B cell (primary cell): Measurements from ENCODE around the gene CFL2. TPM values are rescaled to one million over a fixed set of nuclear protein-coding genes. Genes with fewer than 3 reads are reported as not detected.

Experiments
- ATAC-seq: fragments of 200-7000 bp; cut with Tn5 transposase; one replicate; pipeline ENCODE4 v1.10.0; 2021; ENCODE audit warnings: low read depth, mild to moderate bottlenecking, moderate number of reproducible peaks, moderate library complexity
- CTCF ChIA-PET: fragments of 350-600 bp; sonication (Branson Sonifier 250); formaldehyde crosslinking; loops from one replicate; lab custom pipeline; 2021; ENCODE audit warnings: antibody characterized with exemption, inconsistent platforms; lab: Charles Lee
- POLR2A ChIA-PET: fragments of 350-600 bp; sonication (Branson Sonifier 250); formaldehyde crosslinking; loops from one replicate; lab custom pipeline; 2021; ENCODE audit warnings: antibody characterized with exemption; lab: Charles Lee
- DNase-seq: peaks from one replicate; pipeline ENCODE4 v3.0.0; 2013
- H2AFZ ChIP-seq: 2 replicates; pipeline ENCODE4 v1.6.1; 2012; ENCODE audit warnings: mild to moderate bottlenecking, low read depth, low read length; ENCODE audit not compliant: insufficient read depth, poor library complexity, severe bottlenecking
- H3K27ac ChIP-seq, 2 donors: 1 replicate in 1 of 2; 2 replicates in 1 of 2; pipeline ENCODE4 v1.5.1; 2012 to 2013; ENCODE audit warnings: low read length in 2 of 2, mild to moderate bottlenecking in 2 of 2, moderate library complexity in 1 of 2
- H3K27me3 ChIP-seq, 4 experiments: fragments of 200-600 bp in 1 of 4; sonication (generic) in 1 of 4; replicated peaks in 1 of 4; 1 replicate in 2 of 4; 2 replicates in 2 of 4; pipeline versions ENCODE4 v1.6.1 to v1.7.0; 2013 to 2016; ENCODE audit warnings: low read length in 3 of 4, mild to moderate bottlenecking in 2 of 4, mixed read lengths in 1 of 4, moderate library complexity in 1 of 4; ENCODE audit not compliant: insufficient read depth in 4 of 4, control insufficient read depth in 3 of 4; ENCODE audit errors: control extremely low read depth in 1 of 4
- H3K36me3 ChIP-seq, 2 experiments: replicated peaks in 1 of 2; 1 replicate in 1 of 2; 2 replicates in 1 of 2; pipeline versions ENCODE4 v1.6.1 to v1.7.1; 2013; ENCODE audit warnings: low read length in 1 of 2; ENCODE audit not compliant: insufficient read depth in 2 of 2, control insufficient read depth in 1 of 2; ENCODE audit errors: control extremely low read depth in 1 of 2, extremely low read depth in 1 of 2
- H3K4me1 ChIP-seq, 2 donors: fragments of 200-600 bp in 1 of 2; sonication (generic) in 1 of 2; 1 replicate in 1 of 2; 2 replicates in 1 of 2; pipeline versions ENCODE4 v1.5.1 to v1.6.1; 2013 to 2017; ENCODE audit warnings: low read length in 2 of 2; ENCODE audit not compliant: control insufficient read depth in 2 of 2, insufficient read depth in 2 of 2
- H3K4me2 ChIP-seq: replicated peaks from 2 replicates; pipeline ENCODE3; 2012; ENCODE audit warnings: mild to moderate bottlenecking, low read depth, low read length; ENCODE audit not compliant: poor library complexity, severe bottlenecking
- H3K4me3 ChIP-seq, 5 experiments: fragments of 200-600 bp in 1 of 5; sonication (generic) in 1 of 5; 1 replicate in 3 of 5; 2 replicates in 2 of 5; pipeline versions ENCODE4 v1.5.1 to v1.7.0; 2011 to 2016; ENCODE audit warnings: low read length in 4 of 5, mild to moderate bottlenecking in 4 of 5, low read depth in 2 of 5, control low read depth in 1 of 5, moderate library complexity in 1 of 5; ENCODE audit not compliant: insufficient read depth in 1 of 5; ENCODE audit errors: control extremely low read depth in 1 of 5, extremely low read depth in 1 of 5
- H3K79me2 ChIP-seq: fragments of 200-600 bp; sonication (generic); one replicate; pipeline ENCODE4 v1.6.0; 2016; ENCODE audit warnings: low read length; ENCODE audit not compliant: control insufficient read depth, insufficient read depth
- H3K9ac ChIP-seq: fragments of 200-600 bp; sonication (generic); 2 replicates; pipeline ENCODE4 v1.6.1; 2017; ENCODE audit warnings: mild to moderate bottlenecking, low read length, moderate library complexity
- H3K9me3 ChIP-seq, 3 donors: one replicate each; pipeline versions ENCODE4 v1.6.1 to v1.7.1; 2013; ENCODE audit warnings: low read length in 2 of 3; ENCODE audit not compliant: control insufficient read depth in 2 of 3, insufficient read depth in 1 of 3; ENCODE audit errors: control extremely low read depth in 1 of 3
- H4K20me1 ChIP-seq: 2 replicates; pipeline ENCODE4 v1.6.0; 2012; ENCODE audit warnings: mild to moderate bottlenecking, low read length; ENCODE audit not compliant: insufficient read depth, control insufficient read depth, poor library complexity, severe bottlenecking
- H3K27ac Mint-ChIP-seq: one replicate; pipeline ENCODE4 v1.8.0; 2021; ENCODE audit warnings: mixed read lengths
- H3K27me3 Mint-ChIP-seq: one replicate; pipeline ENCODE4 v1.8.0; 2021; ENCODE audit warnings: mixed read lengths
- H3K4me1 Mint-ChIP-seq: one replicate; pipeline ENCODE4 v1.8.0; 2021; ENCODE audit warnings: mixed read lengths
- H3K4me3 Mint-ChIP-seq: one replicate; pipeline ENCODE4 v1.8.0; 2021; ENCODE audit warnings: mixed read lengths
- H3K9me3 Mint-ChIP-seq: one replicate; pipeline ENCODE4 v1.8.0; 2022; ENCODE audit warnings: mixed read lengths; ENCODE audit not compliant: insufficient read depth
- EZH2 ChIP-seq: IDR thresholded peaks from 2 replicates; pipeline ENCODE4 v1.6.1; 2012; ENCODE audit warnings: borderline replicate concordance, low read depth, mild to moderate bottlenecking, moderate library complexity, low read length; ENCODE audit not compliant: insufficient read depth, poor library complexity, severe bottlenecking
- WGBS: methylation state at CpG from one replicate; pipeline ENCODE4 v1.1.5; 2013; ENCODE audit warnings: missing lambda C conversion rate; ENCODE audit not compliant: insufficient coverage; 5-methylcytosine and 5-hydroxymethylcytosine counted together
- intact Hi-C: fragments of 100-400 bp; cut with micrococcal nuclease; formaldehyde crosslinking; loops from one replicate; pipeline ENCODE4 v1.10.0; 2022
- polyA plus RNA-seq: library from polyadenylated mRNA; depleted of rRNA; stranded (reverse); fragments of >200 nt; gene quantifications from 2 replicates; pipeline ENCODE4 v1.2.3, GENCODE V29; 2012
- total RNA-seq, 2 donors: library from RNA; stranded (reverse); fragments of 120-200 nt in 1 of 2; gene quantifications; 1 replicate in 1 of 2; 2 replicates in 1 of 2; pipeline versions ENCODE4 v1.2.3 to v1.2.4, GENCODE V29; 2013 to 2022
- TF ChIP-seq, protein P1 (sequence below): fragments of 200-600 bp; IDR thresholded peaks from one replicate; pipeline ENCODE4 v1.8.0; 2022; ENCODE audit warnings: antibody characterized with exemption, mild to moderate bottlenecking

The CFL2 gene
- total and polyA plus RNA-seq, 2 donors (not counting 1 experiment from before 2014, with no cell fraction given) = 9.6 to 21.9 TPM

DNA sequence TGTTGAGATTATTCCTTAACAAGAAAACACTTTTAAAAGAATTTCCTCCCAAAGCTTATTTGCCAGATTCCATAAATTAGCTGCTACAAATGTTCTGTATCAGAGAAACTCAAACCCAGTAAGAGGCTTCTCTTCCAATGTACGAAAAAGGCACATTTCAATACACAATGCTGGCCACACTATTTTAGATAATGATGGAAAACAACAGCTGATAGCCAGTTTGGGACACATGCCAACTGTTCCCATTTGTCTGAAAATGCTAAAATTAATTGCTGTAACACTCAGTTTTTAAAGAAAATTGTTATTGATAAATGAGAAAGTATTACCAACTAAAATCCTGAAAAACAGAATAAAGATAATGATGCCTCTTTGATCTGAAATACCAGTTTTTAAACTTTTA, 4.4 kb downstream of the CFL2 start:
- Histone ChIP-seq H2AFZ (no peak overlapping the region), H3K4me3 (no peak overlapping the region), H3K4me2 (no peak overlapping the region), H3K4me1 (peaks cover 8 to 11% of the 10 kb centered on the region in 2 donors), H3K79me2 (no peaks in the 10 kb centered on the region), H3K27me3 (no peaks in the 10 kb centered on the region), H3K9me3 (no peaks in the 10 kb centered on the region), H3K9ac (no peak overlapping the region), H4K20me1 (no peaks in the 10 kb centered on the region), H3K36me3 (peaks cover 6 to 12% of the 10 kb centered on the region in 2 experiments), H3K27ac (no peak overlapping the region)
- peaks cover 25% of the 10 kb centered on the region for H3K4me1 Mint-ChIP-seq
- ATAC-seq = no peak
- POLR2A ChIA-PET = no interaction called here
- no peak overlapping the region for H3K27ac Mint-ChIP-seq
- no peak for DNase-seq
- no peaks in the 10 kb centered on the region for H3K9me3 Mint-ChIP-seq
- CTCF ChIA-PET = interaction anchor here (0.7 to 6.7 kb wide), 4 partner anchors 10 to 58 kb away, joined by 3 to 40 read pairs (median 5); no protein-coding TSS in a partner anchor
- no peaks in the 10 kb centered on the region for H3K27me3 Mint-ChIP-seq
- intact Hi-C loops = loop anchor here (10.0 kb wide), 1 partner anchor 245 kb away; the partner anchor contains the start of gene SPTSSA
- no peak overlapping the region for H3K4me3 Mint-ChIP-seq
- no CpG with 5 or more reads among the region's 1 CpG for WGBS
- TF ChIP-seq, protein P1, sequence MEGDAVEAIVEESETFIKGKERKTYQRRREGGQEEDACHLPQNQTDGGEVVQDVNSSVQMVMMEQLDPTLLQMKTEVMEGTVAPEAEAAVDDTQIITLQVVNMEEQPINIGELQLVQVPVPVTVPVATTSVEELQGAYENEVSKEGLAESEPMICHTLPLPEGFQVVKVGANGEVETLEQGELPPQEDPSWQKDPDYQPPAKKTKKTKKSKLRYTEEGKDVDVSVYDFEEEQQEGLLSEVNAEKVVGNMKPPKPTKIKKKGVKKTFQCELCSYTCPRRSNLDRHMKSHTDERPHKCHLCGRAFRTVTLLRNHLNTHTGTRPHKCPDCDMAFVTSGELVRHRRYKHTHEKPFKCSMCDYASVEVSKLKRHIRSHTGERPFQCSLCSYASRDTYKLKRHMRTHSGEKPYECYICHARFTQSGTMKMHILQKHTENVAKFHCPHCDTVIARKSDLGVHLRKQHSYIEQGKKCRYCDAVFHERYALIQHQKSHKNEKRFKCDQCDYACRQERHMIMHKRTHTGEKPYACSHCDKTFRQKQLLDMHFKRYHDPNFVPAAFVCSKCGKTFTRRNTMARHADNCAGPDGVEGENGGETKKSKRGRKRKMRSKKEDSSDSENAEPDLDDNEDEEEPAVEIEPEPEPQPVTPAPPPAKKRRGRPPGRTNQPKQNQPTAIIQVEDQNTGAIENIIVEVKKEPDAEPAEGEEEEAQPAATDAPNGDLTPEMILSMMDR = no peak
- no peak for TF ChIP-seq EZH2

DNA sequence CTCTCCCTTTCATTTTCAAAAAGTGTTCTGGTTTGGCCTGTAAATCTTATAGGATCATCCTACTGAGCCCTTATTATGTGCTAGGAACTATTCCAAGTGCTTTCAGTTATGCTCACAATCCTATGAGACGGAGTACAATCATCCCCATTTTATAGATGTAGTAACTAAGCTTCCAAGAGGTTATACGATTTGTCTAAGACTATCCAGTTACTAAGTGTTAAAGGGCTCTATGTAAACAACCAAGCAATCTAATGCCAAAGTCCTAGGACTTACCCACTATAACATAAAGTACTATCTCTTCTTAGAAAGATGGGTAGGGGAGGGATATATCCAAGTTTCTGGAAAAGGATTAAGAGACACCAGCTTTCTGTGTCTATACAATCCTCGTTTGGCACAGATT, 6.7 kb downstream of the CFL2 start:
- H3K27ac ChIP-seq = no peak overlapping the region
- CTCF ChIA-PET = interaction anchor here (1.1 to 6.7 kb wide), 5 partner anchors 10 to 36 kb away, joined by 3 to 40 read pairs (median 4); no protein-coding TSS in a partner anchor
- no peak overlapping the region for H3K4me3 Mint-ChIP-seq

More for the DNA sequence above, 6.7 kb downstream of the CFL2 start:
- Histone ChIP-seq H3K9ac (no peak overlapping the region), H3K4me3 (no peak overlapping the region), H2AFZ (no peak overlapping the region), H4K20me1 (no peaks in the 10 kb centered on the region), H3K36me3 (peaks cover 6 to 10% of the 10 kb centered on the region in 2 experiments), H3K4me1 (peaks cover 0 to 3% of the 10 kb centered on the region in 2 donors), H3K9me3 (no peaks in the 10 kb centered on the region), H3K4me2 (no peak overlapping the region), H3K79me2 (no peaks in the 10 kb centered on the region), H3K27me3 (no peaks in the 10 kb centered on the region)
- TF ChIP-seq EZH2 = no peak
- TF ChIP-seq, protein P1 = no peak
- H3K27ac Mint-ChIP-seq = no peak overlapping the region
- no peaks in the 10 kb centered on the region for H3K27me3 Mint-ChIP-seq
- ATAC-seq (no peak), DNase-seq (no peak)
- H3K9me3 Mint-ChIP-seq = no peaks in the 10 kb centered on the region
- POLR2A ChIA-PET = no interaction called here
- intact Hi-C loops = no loop called here
- H3K4me1 Mint-ChIP-seq = peaks cover 12% of the 10 kb centered on the region
- no CpG with 5 or more reads among the region's 3 CpGs for WGBS
